HG02798 (cell line): ENCODE data around the gene AKR1E2.

Experiments used
- ATAC-seq: cut with Tn5 transposase; IDR thresholded peaks from one replicate; pipeline ENCODE4 v1.9.1; 2021; ENCODE audit warnings: mild to moderate bottlenecking; ENCODE audit not compliant: unreplicated experiment, poor library complexity

Gene AKR1E2

GRCh38 chr10:4840151-4840550, 14.1 kb downstream of the AKR1E2 start:
- no peak for ATAC-seq

GRCh38 chr10:4843525-4844180, 17.6 kb downstream of the AKR1E2 start:
- ATAC-seq = no peak

- no peak for ATAC-seq
Measured at GRCh38 chr10:4844864-4845263, 18.9 kb downstream of the AKR1E2 start.

GRCh38 chr10:4845766-4846165, 19.8 kb downstream of the AKR1E2 start:
- no peak for ATAC-seq

GRCh38 chr10:4846775-4847174, 20.8 kb downstream of the AKR1E2 start:
- ATAC-seq = no peak

GRCh38 chr10:4847561-4848355, 21.8 kb downstream of the AKR1E2 start:
- ATAC-seq = no peak

GRCh38 chr10:4848356-4849041, 22.5 kb downstream of the AKR1E2 start:
- no peak for ATAC-seq

GRCh38 chr10:4849042-4849402, 23.0 kb downstream of the AKR1E2 start:
- ATAC-seq = no peak

- ATAC-seq = peak; percentile 92
Measured at GRCh38 chr10:4849555-4850242, 23.7 kb downstream of the AKR1E2 start.

- no peak for ATAC-seq
Measured at GRCh38 chr10:4850397-4850796, 24.4 kb downstream of the AKR1E2 start.

- no peak for ATAC-seq
Measured at GRCh38 chr10:4851176-4851575, 25.2 kb downstream of the AKR1E2 start.

- ATAC-seq = no peak
Measured at GRCh38 chr10:4851846-4852245, 25.8 kb downstream of the AKR1E2 start.

GRCh38 chr10:4865945-4866661, 40.1 kb downstream of the AKR1E2 start:
- no peak for ATAC-seq

- ATAC-seq = no peak
Measured at GRCh38 chr10:4867109-4867519, 41.1 kb downstream of the AKR1E2 start.

- ATAC-seq = no peak
Measured at GRCh38 chr10:4867520-4868356, 41.7 kb downstream of the AKR1E2 start.

GRCh38 chr10:4868357-4868657, 42.3 kb downstream of the AKR1E2 start:
- no peak for ATAC-seq

GRCh38 chr10:4882704-4883078, 56.7 kb downstream of the AKR1E2 start:
- ATAC-seq = no peak

- no peak for ATAC-seq
Measured at GRCh38 chr10:4883079-4883739, 57.2 kb downstream of the AKR1E2 start.

GRCh38 chr10:4885162-4885561, 59.2 kb downstream of the AKR1E2 start:
- no peak for ATAC-seq
